Mesenchymal stem cell (in vitro differentiated cells and primary cell): Measurements from ENCODE around the gene ECSCR.
"Not testable (repeated sequence)": the region's sequence is repeated elsewhere in the genome, so short reads cannot be mapped to it uniquely, and the experiment has no call there.

Experiments used
- DNase-seq: peaks from one replicate; pipeline ENCODE4 v3.0.0-alpha.2; 2013
- H2AFZ ChIP-seq: one replicate; pipeline ENCODE4 v1.6.1; 2013; ENCODE audit warnings: low read depth, mild to moderate bottlenecking, control low read depth, inconsistent platforms, low read length, moderate library complexity
- H2AK5ac ChIP-seq: 2 replicates; pipeline ENCODE4 v1.6.1; 2013; ENCODE audit warnings: low read length, moderate library complexity, mild to moderate bottlenecking, inconsistent platforms; ENCODE audit not compliant: severe bottlenecking
- H2BK120ac ChIP-seq: one replicate; pipeline ENCODE4 v1.6.1; 2013; ENCODE audit warnings: low read depth, mild to moderate bottlenecking, inconsistent platforms, low read length, moderate library complexity
- H2BK12ac ChIP-seq, 2 experiments: one replicate each; pipeline ENCODE4 v1.6.1; 2013; ENCODE audit warnings: inconsistent platforms in 2 of 2, low read length in 2 of 2, mild to moderate bottlenecking in 2 of 2, moderate library complexity in 2 of 2, control low read depth in 1 of 2
- H2BK15ac ChIP-seq: one replicate; pipeline ENCODE4 v1.6.1; 2013; ENCODE audit warnings: mild to moderate bottlenecking, low read depth, inconsistent platforms; ENCODE audit not compliant: poor library complexity, severe bottlenecking
- H2BK5ac ChIP-seq: 2 replicates; pipeline ENCODE4 v1.6.1; 2013; ENCODE audit warnings: low read depth, mild to moderate bottlenecking, low read length, control low read depth, inconsistent platforms; ENCODE audit not compliant: poor library complexity, severe bottlenecking
- H3K14ac ChIP-seq, 2 experiments: one replicate each; pipeline ENCODE4 v1.6.1; 2013; ENCODE audit warnings: inconsistent platforms in 2 of 2, low read length in 2 of 2, control low read depth in 1 of 2, mild to moderate bottlenecking in 1 of 2, moderate library complexity in 1 of 2
- H3K18ac ChIP-seq, 2 experiments: one replicate each; pipeline ENCODE4 v1.6.1; 2013; ENCODE audit warnings: inconsistent platforms in 2 of 2, low read length in 2 of 2, control low read depth in 1 of 2, low read depth in 1 of 2, mild to moderate bottlenecking in 1 of 2
- H3K23ac ChIP-seq, 2 experiments: one replicate each; pipeline ENCODE4 v1.6.1; 2013; ENCODE audit warnings: inconsistent platforms in 2 of 2, low read length in 2 of 2, mild to moderate bottlenecking in 2 of 2, moderate library complexity in 2 of 2, control low read depth in 1 of 2
- H3K27ac ChIP-seq: 2 replicates; pipeline ENCODE4 v1.5.1; 2013; ENCODE audit warnings: mild to moderate bottlenecking, moderate library complexity, low read length, control low read depth, inconsistent platforms; ENCODE audit not compliant: poor library complexity, severe bottlenecking
- H3K27me3 ChIP-seq, 2 experiments: 2 replicates each; pipeline versions ENCODE4 v1.6.1 to v1.7.0; 2013; ENCODE audit warnings: low read length in 2 of 2, mild to moderate bottlenecking in 2 of 2, moderate library complexity in 2 of 2, control low read depth in 1 of 2, inconsistent platforms in 1 of 2; ENCODE audit not compliant: control insufficient read depth in 1 of 2, insufficient read depth in 1 of 2
- H3K36me3 ChIP-seq, 2 experiments: 2 replicates each; pipeline versions ENCODE4 v1.6.1 to v1.7.0; 2013; ENCODE audit warnings: low read length in 2 of 2, control low read depth in 1 of 2, inconsistent platforms in 1 of 2, low read depth in 1 of 2, mild to moderate bottlenecking in 1 of 2; ENCODE audit not compliant: insufficient read depth in 2 of 2, control insufficient read depth in 1 of 2
- H3K4ac ChIP-seq, 2 experiments: one replicate each; pipeline ENCODE4 v1.6.1; 2013; ENCODE audit warnings: inconsistent platforms in 2 of 2, low read length in 2 of 2, mild to moderate bottlenecking in 2 of 2, moderate library complexity in 2 of 2, control low read depth in 1 of 2, low read depth in 1 of 2
- H3K4me1 ChIP-seq: 2 replicates; pipeline ENCODE4 v1.6.1; 2013; ENCODE audit warnings: low read depth, low read length, control low read depth; ENCODE audit not compliant: control insufficient read depth, insufficient read depth
- H3K4me2 ChIP-seq: 2 replicates; pipeline ENCODE4 v1.6.1; 2013; ENCODE audit warnings: low read length, mild to moderate bottlenecking, inconsistent platforms; ENCODE audit not compliant: poor library complexity, severe bottlenecking
- H3K4me3 ChIP-seq, 2 experiments: 2 replicates each; pipeline versions ENCODE4 v1.5.1 to v1.7.0; 2013; ENCODE audit warnings: low read length in 2 of 2, mild to moderate bottlenecking in 2 of 2, control low read depth in 1 of 2, low read depth in 1 of 2; ENCODE audit not compliant: insufficient read depth in 1 of 2
- H3K79me1 ChIP-seq: replicated peaks from 2 replicates; pipeline ENCODE4 v1.6.1; 2013; ENCODE audit warnings: mild to moderate bottlenecking, control low read depth, low read length, inconsistent platforms; ENCODE audit not compliant: poor library complexity, severe bottlenecking
- H3K9ac ChIP-seq: 2 replicates; pipeline ENCODE4 v1.7.0; 2013; ENCODE audit warnings: mild to moderate bottlenecking, low read length, moderate library complexity
- H3K9me3 ChIP-seq: 2 replicates; pipeline ENCODE4 v1.7.0; 2013; ENCODE audit warnings: mild to moderate bottlenecking, low read length; ENCODE audit not compliant: control insufficient read depth
- H4K8ac ChIP-seq: one replicate; pipeline ENCODE4 v1.6.1; 2013; ENCODE audit warnings: inconsistent platforms, mild to moderate bottlenecking, low read length, moderate library complexity
- H4K91ac ChIP-seq: one replicate; pipeline ENCODE4 v1.6.1; 2013; ENCODE audit warnings: mild to moderate bottlenecking, low read length, inconsistent platforms
- whole genome bisulfite sequencing: methylation state at CpG from one replicate; pipeline ENCODE4 v1.1.7; 2013; ENCODE audit warnings: mixed read lengths; 5-methylcytosine and 5-hydroxymethylcytosine counted together

Gene ECSCR

DNA sequence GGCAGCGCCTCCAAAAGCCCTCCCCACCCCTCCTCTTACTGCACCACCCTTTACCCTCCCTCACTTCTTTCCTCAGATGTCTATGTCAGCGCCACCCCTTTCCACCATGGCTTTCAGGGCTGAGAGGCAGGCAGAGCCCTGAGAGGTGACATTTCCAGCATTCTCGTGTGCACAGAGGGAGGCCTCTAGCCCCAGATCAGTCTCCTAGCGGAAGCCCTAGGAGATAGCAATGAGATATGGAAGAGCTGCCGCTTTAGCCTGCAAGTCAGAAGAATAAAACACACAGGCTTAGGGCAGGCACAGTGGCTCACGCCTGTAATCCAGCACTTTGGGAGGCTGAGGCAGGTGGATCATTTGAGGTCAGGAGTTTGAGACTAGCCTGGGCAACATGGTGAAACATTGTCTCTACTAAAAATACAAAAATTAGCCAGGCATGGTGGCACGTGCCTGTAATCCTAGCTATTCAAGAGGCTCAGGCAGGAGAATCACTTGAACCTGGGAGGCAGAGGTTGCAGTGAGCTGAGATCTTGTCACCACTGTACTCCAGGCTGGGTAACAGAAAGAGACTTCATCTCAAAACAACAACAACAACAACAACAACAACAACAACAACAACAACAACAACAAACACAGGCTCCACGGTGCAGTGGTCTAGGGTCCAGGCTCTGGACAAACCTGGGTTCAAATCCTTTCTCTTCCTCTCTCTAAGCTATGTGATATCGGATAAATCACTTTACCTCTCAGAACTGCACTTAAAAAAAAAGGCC, 16.3 kb upstream of the ECSCR start:
- H3K23ac ChIP-seq, H3K27ac ChIP-seq, DNase-seq, H3K27me3 ChIP-seq, H4K91ac ChIP-seq, H2BK5ac ChIP-seq, H3K9me3 ChIP-seq, H3K4me2 ChIP-seq, H2BK12ac ChIP-seq, H2BK15ac ChIP-seq, H3K9ac ChIP-seq, H3K18ac ChIP-seq, H3K79me1 ChIP-seq, H4K8ac ChIP-seq, H2AK5ac ChIP-seq, H3K4me3 ChIP-seq, H2BK120ac ChIP-seq, H2AFZ ChIP-seq, H3K4ac ChIP-seq: not testable (repeated sequence)
- Histone ChIP-seq H3K4me1 (peaks cover 20% of the 10 kb centered on the region), H3K36me3 (peaks cover 42 to 45% of the 10 kb centered on the region in 2 experiments), H3K14ac (peak overlapping the region in 1 of 2 experiments; percentile 50)
- 80% methylated on average over 9 of the region's 9 CpGs for WGBS

DNA sequence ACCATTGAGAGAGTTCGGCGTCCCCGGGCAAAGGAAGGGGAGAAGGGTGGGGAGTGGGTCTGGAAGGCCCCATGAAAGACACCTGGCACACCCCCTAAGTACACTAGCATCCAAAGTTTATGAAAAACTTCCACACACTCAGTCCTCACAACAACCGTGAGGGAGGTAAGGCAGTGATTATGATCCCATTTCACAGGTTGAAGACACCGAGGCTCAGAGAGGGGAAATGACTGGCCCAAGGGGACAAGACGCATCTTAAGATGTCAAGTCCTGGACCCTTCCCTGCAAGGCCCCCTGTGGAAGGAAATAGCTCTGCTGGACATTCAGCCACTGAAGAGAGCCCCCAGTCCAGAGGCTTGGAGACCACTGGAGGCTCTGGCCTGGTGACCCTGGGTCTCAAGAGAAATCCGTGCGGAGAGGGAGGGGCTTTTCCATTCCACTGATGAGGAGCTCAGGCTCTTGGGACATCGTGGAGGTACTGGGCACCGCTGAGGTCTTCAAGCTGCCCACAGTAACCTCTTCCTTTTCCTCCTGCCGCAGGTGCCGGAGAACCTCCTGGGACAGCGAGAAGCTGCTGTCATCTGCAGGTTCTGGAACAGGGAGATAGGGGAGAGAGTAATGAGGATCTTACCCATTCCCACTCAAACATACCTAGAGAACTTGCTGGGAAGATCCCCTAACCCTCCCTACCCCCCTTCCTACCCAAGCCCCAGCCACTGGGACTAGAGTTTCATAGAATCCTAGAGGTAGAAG, 13.5 kb upstream of the ECSCR start:
- Histone ChIP-seq H2BK12ac (no peak overlapping the region), H3K79me1 (peaks cover 10% of the 10 kb centered on the region)
- WGBS: 98% methylated on average over 5 of the region's 13 CpGs

DNA sequence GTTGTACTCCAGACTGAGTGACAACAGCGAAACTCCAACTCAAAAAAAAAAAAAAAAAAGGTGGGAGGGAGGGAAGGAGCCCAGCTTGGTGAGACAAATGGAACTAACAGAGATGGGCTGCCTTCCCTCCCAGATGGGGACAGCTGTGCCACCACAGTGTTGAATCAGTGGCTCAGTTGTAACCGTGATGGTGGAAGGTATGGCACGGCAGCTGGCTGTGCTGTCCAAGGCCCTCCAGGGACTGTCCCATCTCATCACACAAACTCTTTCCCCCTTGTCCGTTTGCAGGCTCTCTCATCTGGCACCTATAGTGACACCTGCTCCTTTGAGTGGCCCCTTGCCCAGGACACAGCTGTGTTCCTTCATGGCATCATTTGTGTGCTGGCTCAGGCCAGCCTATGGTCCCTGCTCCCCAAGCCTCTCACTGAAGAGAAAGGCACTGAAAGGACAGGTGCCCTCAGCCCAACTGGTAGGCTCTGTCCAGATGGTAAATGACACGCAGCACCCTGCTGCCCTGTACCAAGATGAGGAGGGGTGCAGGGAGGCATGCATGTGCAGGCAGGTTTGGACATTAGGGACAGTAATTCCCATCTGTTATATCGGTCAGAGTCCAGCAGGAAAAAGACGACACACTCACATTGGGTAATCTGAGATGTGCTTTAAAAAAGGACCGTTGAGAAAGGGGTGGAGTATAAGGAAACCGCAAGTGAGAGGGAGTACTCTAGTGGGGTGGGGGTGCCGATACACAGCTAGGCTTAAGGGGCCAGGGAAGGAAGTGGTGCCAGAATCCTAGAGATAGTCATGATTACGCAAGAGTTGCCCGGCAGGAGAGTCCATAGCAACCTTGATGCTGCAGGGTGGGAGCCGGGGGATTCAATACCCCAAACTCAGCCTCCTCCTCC, 12.6 kb upstream of the ECSCR start:
- DNase-seq: peak; percentile 68
- Histone ChIP-seq H2BK12ac (no peak overlapping the region), H3K27ac (no peak overlapping the region), H3K36me3 (peaks cover 35 to 37% of the 10 kb centered on the region in 2 experiments), H2AK5ac (no peak overlapping the region), H3K23ac (no peak overlapping the region), H2BK15ac (peak overlapping the region; percentile 15), H4K8ac (peak overlapping the region; percentile 1), H4K91ac (peak overlapping the region; percentile 14), H3K9ac (no peak overlapping the region), H3K4me3 (no peak overlapping the region), H3K14ac (no peak overlapping the region), H2AFZ (no peak overlapping the region), H3K4me1 (peaks cover 12% of the 10 kb centered on the region), H3K18ac (peak overlapping the region in 1 of 2 experiments; percentile 34), H3K27me3 (no peaks in the 10 kb centered on the region), H2BK5ac (no peak overlapping the region), H3K9me3 (no peaks in the 10 kb centered on the region), H2BK120ac (no peak overlapping the region), H3K79me1 (peaks cover 4% of the 10 kb centered on the region), H3K4ac (no peak overlapping the region), H3K4me2 (no peak overlapping the region)
- 73% methylated on average over 13 of the region's 13 CpGs for WGBS

More for the DNA sequence above, 13.5 kb upstream of the ECSCR start:
- Histone ChIP-seq H2BK120ac (no peak overlapping the region), H3K27ac (no peak overlapping the region), H3K36me3 (peaks cover 40 to 45% of the 10 kb centered on the region in 2 experiments), H2AFZ (no peak overlapping the region), H4K91ac (no peak overlapping the region), H3K23ac (no peak overlapping the region), H3K4ac (no peak overlapping the region), H2BK15ac (no peak overlapping the region), H2AK5ac (no peak overlapping the region), H3K9me3 (no peaks in the 10 kb centered on the region), H3K18ac (no peak overlapping the region), H4K8ac (no peak overlapping the region), H2BK5ac (no peak overlapping the region), H3K9ac (no peak overlapping the region), H3K4me2 (no peak overlapping the region), H3K27me3 (no peaks in the 10 kb centered on the region), H3K14ac (no peak overlapping the region), H3K4me1 (peaks cover 16% of the 10 kb centered on the region), H3K4me3 (no peak overlapping the region)
- no peak for DNase-seq
